HFFc6 (cell line): ENCODE data around the gene GATM. TPM values are rescaled to one million over a fixed set of nuclear protein-coding genes. Genes with fewer than 3 reads are reported as not detected.
"Not testable (repeated sequence)": the region's sequence is repeated elsewhere in the genome, so short reads cannot be mapped to it uniquely, and the experiment has no call there.

Source experiments
- DNase-seq: peaks from one replicate; pipeline ENCODE4 v3.0.0-alpha.2; 2018
- H3K27ac Mint-ChIP-seq: 2 replicates; pipeline ENCODE4 v1.8.0; 2020; ENCODE audit warnings: mild to moderate bottlenecking, mixed read lengths
- H3K27me3 Mint-ChIP-seq: 2 replicates; pipeline ENCODE4 v1.8.0; 2021; ENCODE audit warnings: mild to moderate bottlenecking, moderate library complexity, mixed read lengths; ENCODE audit not compliant: insufficient read depth
- H3K36me3 Mint-ChIP-seq: 2 replicates; pipeline ENCODE4 v1.8.0; 2021; ENCODE audit warnings: low read depth, mixed read lengths
- H3K4me1 Mint-ChIP-seq: 2 replicates; pipeline ENCODE4 v1.8.0; 2020; ENCODE audit warnings: low read depth, mixed read lengths
- H3K4me3 Mint-ChIP-seq: 2 replicates; pipeline ENCODE4 v1.8.0; 2020; ENCODE audit warnings: mild to moderate bottlenecking, moderate library complexity, mixed read lengths
- H3K9me3 Mint-ChIP-seq: 2 replicates; pipeline ENCODE4 v1.8.0; 2020; ENCODE audit warnings: mild to moderate bottlenecking, mixed read lengths
- CTCF ChIP-seq: fragments of 200-600 bp; sonication (generic); IDR thresholded peaks from 2 replicates; pipeline ENCODE4 v1.5.0; 2021; ENCODE audit warnings: antibody characterized with exemption, mild to moderate bottlenecking
- total RNA-seq, 6 experiments: library from RNA; stranded (reverse); fragmentation: NEBNext Ultra II Directional; extraction: Animal tissue kit (Norgen Biotek cat#: 25700); gene quantifications; 2 replicates in 1 of 6; 3 replicates in 5 of 6; pipeline ENCODE4 v1.2.3, GENCODE V29; 2021

The GATM gene
- total RNA-seq, 6 experiments from 2014 or later: 0.14 to 0.38 (median 0.14) TPM; not detected in 3

DNA sequence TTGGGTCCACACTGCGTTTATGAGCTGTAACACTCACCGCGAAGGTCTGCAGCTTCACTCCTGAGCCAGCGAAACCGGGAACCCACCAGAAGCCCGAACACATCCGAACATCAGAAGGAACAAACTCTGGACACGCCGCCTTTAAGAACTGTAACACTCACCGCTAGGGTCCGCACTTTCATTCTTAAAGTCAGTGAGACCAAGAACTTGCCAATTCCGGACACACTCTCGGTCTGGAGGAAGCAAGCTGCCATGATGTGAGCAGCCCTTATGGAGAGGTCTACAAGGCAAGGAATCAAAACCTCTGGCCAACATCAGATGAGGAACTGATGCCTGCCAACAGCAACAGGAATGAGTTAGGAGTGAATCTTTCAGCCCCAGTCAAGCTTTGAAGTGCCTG lies 63.4 kb downstream of the GATM start:
- peak; percentile 12 for DNase-seq
- H3K4me1 Mint-ChIP-seq: no peaks in the 10 kb centered on the region
- no peak overlapping the region for H3K4me3 Mint-ChIP-seq

DNA sequence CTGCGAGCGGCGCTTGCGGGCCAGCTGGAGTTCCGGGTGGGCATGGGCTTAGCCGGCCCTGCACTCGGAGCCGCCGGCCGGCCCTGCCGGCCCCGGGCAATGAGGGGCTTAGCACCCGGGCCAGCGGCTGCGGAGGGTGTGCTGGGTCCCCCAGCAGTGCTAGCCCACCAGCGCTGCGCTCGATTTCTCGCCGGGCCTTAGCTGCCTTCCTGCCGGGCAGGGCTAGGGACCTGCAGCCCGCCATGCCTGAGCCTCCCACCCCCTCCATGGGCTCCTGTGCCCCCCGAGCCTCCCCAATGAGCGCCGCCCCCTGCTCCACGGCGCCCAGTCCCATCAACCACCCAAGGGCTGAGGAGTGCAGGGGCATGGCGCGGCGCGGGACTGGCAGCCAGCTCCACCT lies 64.2 kb downstream of the GATM start:
- not testable (repeated sequence) for H3K4me1 Mint-ChIP-seq, H3K36me3 Mint-ChIP-seq, DNase-seq, H3K9me3 Mint-ChIP-seq, H3K4me3 Mint-ChIP-seq, H3K27ac Mint-ChIP-seq
- peaks cover 21% of the 10 kb centered on the region for H3K27me3 Mint-ChIP-seq

More for the DNA sequence above, 63.4 kb downstream of the GATM start:
- peak; percentile 54; the same call in 1 of the 2 replicates for TF ChIP-seq CTCF
- H3K27ac Mint-ChIP-seq: no peak overlapping the region
- peaks cover 20% of the 10 kb centered on the region for H3K27me3 Mint-ChIP-seq
- H3K36me3 Mint-ChIP-seq: no peaks in the 10 kb centered on the region
- no peaks in the 10 kb centered on the region for H3K9me3 Mint-ChIP-seq

Other genes with a start within 250 kb of the GATM start
- gene DUOXA1, start 248.7 kb downstream of the GATM start, total RNA-seq: under 1 TPM in 3 of 6 experiments, not detected in 3; 0.09 to 0.31 (median 0.16) TPM
- gene DUOX1, start 248.6 kb downstream of the GATM start, total RNA-seq: under 1 TPM in 5 of 6 experiments, not detected in 1; 0.02 to 0.26 (median 0.12) TPM
- gene SHF, start 190.6 kb downstream of the GATM start, total RNA-seq: 1 to 10 TPM; 2.1 to 3.1 (median 2.1) TPM
- gene SLC28A2, start 126.3 kb downstream of the GATM start, total RNA-seq: not detected
- 10 to 100 TPM in 1 of 6 experiments, 1 to 10 TPM in 5; 7.0 to 10.2 (median 8.5) TPM for gene SLC30A4, start 144.2 kb upstream of the GATM start, total RNA-seq
- 10 to 100 TPM; 55.2 to 67.2 (median 59.4) TPM for gene BLOC1S6, start 208.8 kb upstream of the GATM start, total RNA-seq